HG02981 (cell line): Measurements from ENCODE around the gene LAMA5.
"Not testable (repeated sequence)": the region's sequence is repeated elsewhere in the genome, so short reads cannot be mapped to it uniquely, and the experiment has no call there.

Source experiments
- ATAC-seq: cut with Tn5 transposase; IDR thresholded peaks from one replicate; pipeline ENCODE4 v1.9.1; 2021; ENCODE audit warnings: mild to moderate bottlenecking, moderate library complexity; ENCODE audit not compliant: unreplicated experiment

Gene LAMA5

GRCh38 chr20:62388839-62389600, 21.9 kb upstream of the LAMA5 start:
- no peak for ATAC-seq

GRCh38 chr20:62387933-62388635, 21.0 kb upstream of the LAMA5 start:
- no peak for ATAC-seq

GRCh38 chr20:62387219-62387913, 20.3 kb upstream of the LAMA5 start:
- peak; percentile 12 for ATAC-seq

- ATAC-seq = peak; percentile 68
Measured at GRCh38 chr20:62386383-62387218, 19.5 kb upstream of the LAMA5 start, which contains the start of gene RPS21. TSS of gene RPS21 (plus strand) at chr20:62387103. CDS start at chr20:62387339, 236 bp downstream.

- peak; percentile 59 for ATAC-seq
Measured at GRCh38 chr20:62382306-62383198, 15.4 kb upstream of the LAMA5 start.

- no peak for ATAC-seq
Measured at GRCh38 chr20:62381842-62382241, 14.7 kb upstream of the LAMA5 start.

GRCh38 chr20:62381202-62381797, 14.2 kb upstream of the LAMA5 start:
- no peak for ATAC-seq

- ATAC-seq = no peak
Measured at GRCh38 chr20:62378215-62378614, 11.1 kb upstream of the LAMA5 start.

GRCh38 chr20:62377615-62378178, 10.6 kb upstream of the LAMA5 start:
- no peak for ATAC-seq

GRCh38 chr20:62377064-62377461, 10.0 kb upstream of the LAMA5 start:
- no peak for ATAC-seq

GRCh38 chr20:62376112-62377063, 9.3 kb upstream of the LAMA5 start:
- ATAC-seq = no peak

- no peak for ATAC-seq
Measured at GRCh38 chr20:62374331-62375152, 7.4 kb upstream of the LAMA5 start.

- ATAC-seq = not testable (repeated sequence)
Measured at GRCh38 chr20:62373631-62374179, 6.6 kb upstream of the LAMA5 start.

- no peak for ATAC-seq
Measured at GRCh38 chr20:62372042-62372993, 5.2 kb upstream of the LAMA5 start.

- ATAC-seq = no peak
Measured at GRCh38 chr20:62371588-62372041, 4.5 kb upstream of the LAMA5 start.
